Caco-2 (cell line): ENCODE measurements around the gene SLC35B4. TPM values are rescaled to one million over a fixed set of nuclear protein-coding genes. Genes with fewer than 3 reads are reported as not detected.
A peak's percentile ranks its signal among the peaks of the same experiment; 100 is the strongest.

ENCODE experiments used
- Bru-seq: library from RNA; stranded (reverse); fragments of 400-500 nt; gene quantifications from one replicate; lab custom pipeline; 2021; lab: Mats Ljungman, UMichigan
- BruChase-seq, 2 experiments: library from RNA; stranded (reverse); fragments of 400-500 nt; gene quantifications; one replicate each; lab custom pipeline; 2021; lab: Mats Ljungman, UMichigan
- BruUV-seq: library from RNA; stranded (reverse); fragments of 400-500 nt; replicated peaks from 2 replicates; lab custom pipeline; 2021; lab: Mats Ljungman, UMichigan
- CTCF ChIA-PET: fragments of 300-600 bp; sonication (Branson Sonifier 250); formaldehyde crosslinking; loops from one replicate; lab custom pipeline; 2022; ENCODE audit warnings: antibody characterized with exemption; lab: Charles Lee
- POLR2A ChIA-PET: fragments of 300-600 bp; sonication (Branson Sonifier 250); formaldehyde crosslinking; loops from one replicate; lab custom pipeline; 2022; ENCODE audit warnings: antibody characterized with exemption; lab: Charles Lee
- DNase-seq, 2 experiments: peaks; one replicate each; pipeline versions ENCODE4 v3.0.0 to v3.0.0-alpha.2; 2020 to 2022
- H3K27me3 ChIP-seq: replicated peaks from 2 replicates; pipeline ENCODE4 v1.6.0; 2011; ENCODE audit warnings: low read length; ENCODE audit not compliant: control insufficient read depth, insufficient read depth
- H3K36me3 ChIP-seq: 2 replicates; pipeline ENCODE4 v1.5.1; 2011; ENCODE audit warnings: low read length; ENCODE audit not compliant: control insufficient read depth, insufficient read depth
- H3K4me1 ChIP-seq: fragments of 250-450 bp; sonication (Bioruptor Pico); 2 replicates; pipeline ENCODE4 v1.5.1; 2020; ENCODE audit warnings: mild to moderate bottlenecking
- H3K4me3 ChIP-seq: 2 replicates; pipeline ENCODE4 v1.5.1; 2011; ENCODE audit warnings: low read depth, mild to moderate bottlenecking, control low read depth, low read length
- H3K9me3 ChIP-seq: fragments of 250-450 bp; sonication (Bioruptor Pico); 2 replicates; pipeline ENCODE4 v1.5.1; 2020; ENCODE audit warnings: mild to moderate bottlenecking, moderate library complexity
- H3K27ac Mint-ChIP-seq: one replicate; pipeline ENCODE4 v1.8.0; 2022; ENCODE audit warnings: mixed read lengths; ENCODE audit not compliant: unreplicated experiment
- H3K27me3 Mint-ChIP-seq: one replicate; pipeline ENCODE4 v1.8.0; 2022; ENCODE audit warnings: mixed read lengths; ENCODE audit not compliant: insufficient read depth, unreplicated experiment
- H3K36me3 Mint-ChIP-seq: one replicate; pipeline ENCODE4 v1.8.0; 2022; ENCODE audit warnings: mild to moderate bottlenecking, mixed read lengths; ENCODE audit not compliant: insufficient read depth, unreplicated experiment
- H3K4me1 Mint-ChIP-seq: one replicate; pipeline ENCODE4 v1.8.0; 2022; ENCODE audit warnings: low read depth, mixed read lengths; ENCODE audit not compliant: unreplicated experiment
- H3K4me3 Mint-ChIP-seq: one replicate; pipeline ENCODE4 v1.8.0; 2022; ENCODE audit warnings: mild to moderate bottlenecking, moderate library complexity, mixed read lengths; ENCODE audit not compliant: unreplicated experiment
- H3K9me3 Mint-ChIP-seq: one replicate; pipeline ENCODE4 v1.8.0; 2022; ENCODE audit warnings: mixed read lengths; ENCODE audit not compliant: unreplicated experiment
- CTCF ChIP-seq, 2 experiments: fragments of 200-600 bp in 1 of 2; IDR thresholded peaks; 1 replicate in 1 of 2; 2 replicates in 1 of 2; pipeline versions ENCODE4 v1.5.1 to v1.8.0; 2011 to 2022; ENCODE audit warnings: antibody characterized with exemption in 1 of 2, control low read depth in 1 of 2, inconsistent platforms in 1 of 2, low read depth in 1 of 2, low read length in 1 of 2, mild to moderate bottlenecking in 1 of 2, moderate library complexity in 1 of 2; ENCODE audit not compliant: insufficient read depth in 1 of 2, severe bottlenecking in 1 of 2, unreplicated experiment in 1 of 2
- intact Hi-C: fragments of 100-400 bp; cut with micrococcal nuclease; formaldehyde crosslinking; loops from one replicate; pipeline ENCODE4 v1.10.0; 2022; ENCODE audit not compliant: unreplicated experiment
- long read RNA-seq: library from polyadenylated mRNA; stranded (forward); transcript quantifications from one replicate; pipeline ENCODE4 v2.0.0, GENCODE V29; 2022
- total RNA-seq: library from RNA; stranded (reverse); gene quantifications from 2 replicates; pipeline ENCODE4 v1.2.3, GENCODE V29; 2022

The SLC35B4 gene
- 17.1 and 18.2 TPM in 2 replicates for total RNA-seq
- Bru-seq, nascent RNA, result percentile 70 among the genes with signal in this experiment
- BruChase-seq, experiment 1, labeled RNA remaining after a 2-hour chase, result percentile 82 among the genes with signal in this experiment
- BruChase-seq, experiment 2, labeled RNA remaining after a 6-hour chase, result percentile 88 among the genes with signal in this experiment
- long read RNA-seq, full-length matches to known transcripts, result 25 of 36 reads
- long read RNA-seq, partial matches to known transcripts, result 4 of 36 reads
- long read RNA-seq, other reads (novel, unspliced or antisense), result 7 of 36 reads

GRCh38 chr7:134316539-134317344 is at the start of gene SLC35B4:
TSS of gene SLC35B4 (minus strand) at chr7:134316930. CDS start at chr7:134316751, 179 bp downstream.
- Mint-ChIP-seq H3K4me3 (peak within 1 kb of the TSS; percentile 80), H3K9me3 (no peaks in the 10 kb centered on the region), H3K27ac (peak within 1 kb of the TSS; percentile 36), H3K27me3 (peaks cover 9% of the 10 kb centered on the region), H3K4me1 (peaks cover 7% of the 10 kb centered on the region), H3K36me3 (no peaks in the 10 kb centered on the region)
- intact Hi-C loops, result loop anchor here (2.0 kb wide), 1 partner anchor 24 kb away; no protein-coding TSS in a partner anchor
- peak; percentile 97 to 98 for DNase-seq
- Histone ChIP-seq H3K36me3 (no peaks in the 10 kb centered on the region), H3K4me3 (peak within 1 kb of the TSS; percentile 78), H3K9me3 (no peaks in the 10 kb centered on the region), H3K4me1 (no peaks in the 10 kb centered on the region), H3K27me3 (no peaks in the 10 kb centered on the region)
- TF ChIP-seq CTCF (IDR thresholded peaks at IDR 0.05; ENCODE audit: insufficient read depth in 1 of 2, low read depth in 1 of 2, low read length in 1 of 2, severe bottlenecking in 1 of 2, unreplicated experiment in 1 of 2), result peak; percentile 34 to 42
- CTCF ChIA-PET, result interaction anchor here (0.6 to 1.8 kb wide), 11 partner anchors 10 to 1685 kb away, joined by 3 to 13 read pairs (median 5); no protein-coding TSS in a partner anchor
- POLR2A ChIA-PET, result interaction anchor here (0.7 kb wide), 1 partner anchor 1235 kb away, joined by 4 read pairs; the partner anchor contains the start of gene CHCHD3
- no TSS peak for BruUV-seq

GRCh38 chr7:134366481-134366880 is 49.8 kb upstream of the SLC35B4 start:
- Mint-ChIP-seq H3K36me3 (no peaks in the 10 kb centered on the region), H3K4me3 (no peak overlapping the region), H3K9me3 (no peaks in the 10 kb centered on the region), H3K4me1 (peaks cover 10% of the 10 kb centered on the region), H3K27ac (no peak overlapping the region), H3K27me3 (no peaks in the 10 kb centered on the region)
- ChIA-PET POLR2A (no interaction called here), CTCF (interaction anchor here (1.1 kb wide), 1 partner anchor 66 kb away, joined by 3 read pairs; no protein-coding TSS in a partner anchor)
- no peaks in the 10 kb centered on the region for H3K9me3 ChIP-seq
- intact Hi-C loops, result no loop called here
- TF ChIP-seq CTCF (IDR thresholded peaks at IDR 0.05; ENCODE audit: insufficient read depth in 1 of 2, low read depth in 1 of 2, low read length in 1 of 2, severe bottlenecking in 1 of 2, unreplicated experiment in 1 of 2), result no peak
- no peaks in the 10 kb centered on the region for H3K36me3 ChIP-seq
- no peak for DNase-seq
- no peaks in the 10 kb centered on the region for H3K27me3 ChIP-seq
- peaks cover 4% of the 10 kb centered on the region; the same call in 1 of the 2 replicates for H3K4me1 ChIP-seq
- BruUV-seq, result no TSS peak
- no peak overlapping the region for H3K4me3 ChIP-seq
